Adrenal gland (tissue), 12 donors: ENCODE data around the gene CLMN. TPM values are rescaled to one million over a fixed set of nuclear protein-coding genes. Genes with fewer than 3 reads are reported as not detected.

Source experiments
- DNase-seq, 7 donors: peaks; one replicate each; pipeline ENCODE4 v3.0.0-alpha.2; 2019 to 2020
- H3K27ac ChIP-seq, 5 donors: fragments of 200-600 bp; sonication (generic) in 4 of 5; 1 replicate in 3 of 5; 2 replicates in 2 of 5; pipeline versions ENCODE4 v1.5.1 to v1.8.0; 2016 to 2020; ENCODE audit warnings: mild to moderate bottlenecking in 1 of 5
- H3K27me3 ChIP-seq: fragments of 200-600 bp; 2 replicates; pipeline ENCODE4 v1.8.0; 2021
- H3K36me3 ChIP-seq, 2 donors: fragments of 200-600 bp; replicated peaks in 1 of 2; 1 replicate in 1 of 2; 2 replicates in 1 of 2; pipeline versions ENCODE4 v1.5.1 to v1.8.0; 2018 to 2022
- H3K4me1 ChIP-seq, 2 donors: fragments of 200-600 bp; replicated peaks in 1 of 2; 1 replicate in 1 of 2; 2 replicates in 1 of 2; pipeline versions ENCODE4 v1.5.1 to v1.8.0; 2018 to 2021
- H3K4me3 ChIP-seq, 4 donors: fragments of 200-600 bp; sonication (generic) in 3 of 4; one replicate each; pipeline ENCODE4 v1.5.1; 2016 to 2018
- H3K9me3 ChIP-seq, 3 donors: fragments of 200-600 bp; sonication (generic) in 1 of 3; replicated peaks in 1 of 3; 1 replicate in 2 of 3; 2 replicates in 1 of 3; pipeline versions ENCODE4 v1.5.1 to v1.8.0; 2016 to 2021
- CTCF ChIP-seq, 6 experiments: fragments of 450-650 bp in 4 of 6; fragments of 200-600 bp in 2 of 6; sonication (generic) in 1 of 6; IDR thresholded peaks; 1 replicate in 5 of 6; 2 replicates in 1 of 6; pipeline versions ENCODE4 v1.5.1 to v1.8.0; 2016 to 2021; ENCODE audit warnings: antibody characterized with exemption in 6 of 6, mild to moderate bottlenecking in 2 of 6, moderate library complexity in 1 of 6
- POLR2A ChIP-seq, 2 donors: fragments of 450-650 bp; IDR thresholded peaks; one replicate each; pipeline ENCODE4 v1.6.1; 2017; ENCODE audit warnings: antibody characterized with exemption in 2 of 2, mild to moderate bottlenecking in 2 of 2, moderate library complexity in 1 of 2
- WGBS, 4 donors: extraction: QIAGEN DNeasy Blood & Tissue Kit in 2 of 4; methylation state at CpG; one replicate each; pipeline versions ENCODE4 v1.1.5 to v1.1.7; 2013 to 2017; 5-methylcytosine and 5-hydroxymethylcytosine counted together
- intact Hi-C, 2 donors: fragments of 100-400 bp; cut with DNase I; formaldehyde crosslinking; loops; one replicate each; pipeline versions ENCODE4 v1.14.1 to v1.15.0; 2022 to 2023
- polyA plus RNA-seq, 3 donors: library from polyadenylated mRNA; stranded (reverse); fragments of 200-250 nt in 2 of 3; fragments of 350-450 nt in 1 of 3; fragmentation: Illumina TruSeq in 1 of 3; extraction: RNeasy Lipid Tissue Mini Kit (QIAGEN cat#74804) in 1 of 3; gene quantifications; one replicate each; pipeline ENCODE4 v1.2.3, GENCODE V29; 2013 to 2014
- total RNA-seq, 9 donors: library from RNA; depleted of rRNA in 4 of 9; stranded (reverse); fragments of >200 nt in 4 of 9; fragments of 120-200 nt in 1 of 9; fragmentation: NEBNext Ultra II Directional in 1 of 9; extraction: Animal tissue kit (Norgen Biotek cat#: 25700) in 1 of 9; gene quantifications; one replicate each; pipeline versions ENCODE4 v1.1.0 to v1.2.4, GENCODE V29; 2013 to 2023
- donor health status: healthy with polysubstance abuse.
- donor health status: Bipolar disorder and iron deficiency.
- donor health status: DM: yes; HTN: yes; CAD: no.
- donor health status: DM: no; HTN: no; CAD: no.
- donor health status: DM: no; HTN: no; CAD: no.
- donor health status: DM: yes; HTN: yes; CAD: no.

CLMN gene
- total and polyA plus RNA-seq, 12 donors: 2.7 to 9.5 (median 4.9) TPM

DNA sequence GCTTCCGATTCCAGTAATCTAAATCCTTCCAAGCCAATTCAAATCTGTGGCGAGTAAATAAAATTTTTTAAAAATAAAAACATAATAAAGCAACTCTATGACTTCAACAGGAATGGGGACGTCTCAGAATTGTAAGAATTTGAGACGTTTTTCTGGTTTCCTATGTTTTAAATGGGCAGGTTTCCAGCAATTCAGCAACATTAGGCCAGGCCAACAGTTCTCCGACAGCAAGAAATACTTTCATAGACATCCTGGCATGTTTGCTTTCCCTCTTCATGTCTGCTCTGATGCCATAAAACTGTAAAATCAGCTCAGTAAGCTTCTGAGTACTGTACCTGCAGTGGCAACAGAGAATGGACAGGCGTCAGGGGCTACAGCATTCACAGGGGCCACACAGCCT is 126.6 kb downstream of the CLMN start:
- Histone ChIP-seq H3K27me3 (no peaks in the 10 kb centered on the region), H3K9me3 (no peaks in the 10 kb centered on the region), H3K27ac (no peak overlapping the region), H3K4me3 (no peak overlapping the region), H3K4me1 (no peaks in the 10 kb centered on the region), H3K36me3 (no peaks in the 10 kb centered on the region)
- intact Hi-C loops: loop anchor here in 1 of 2 donors (10.0 kb wide), 1 partner anchor 508 kb away; no protein-coding TSS in a partner anchor
- 70 to 79% (median 75%) methylated on average over 6 of the region's 6 CpGs for WGBS, 4 donors
- DNase-seq: no peak
- no peak for TF ChIP-seq POLR2A (IDR thresholded peaks at IDR 0.05)
- no peak for TF ChIP-seq CTCF (IDR thresholded peaks at IDR 0.05)

GRCh38 chr14:95192311-95192710 is 127.4 kb downstream of the CLMN start:
- Histone ChIP-seq H3K27ac (no peak overlapping the region), H3K27me3 (no peaks in the 10 kb centered on the region), H3K4me1 (no peaks in the 10 kb centered on the region), H3K4me3 (no peak overlapping the region), H3K36me3 (no peaks in the 10 kb centered on the region), H3K9me3 (no peaks in the 10 kb centered on the region)
- no peak for TF ChIP-seq POLR2A (IDR thresholded peaks at IDR 0.05)
- no peak for TF ChIP-seq CTCF (IDR thresholded peaks at IDR 0.05)
- no peak for DNase-seq
- 95 to 97% (median 95%) methylated on average over 6 of the region's 6 CpGs for WGBS, 4 donors
- intact Hi-C loops: loop anchor here in 1 of 2 donors (10.0 kb wide), 1 partner anchor 508 kb away; no protein-coding TSS in a partner anchor

DNA sequence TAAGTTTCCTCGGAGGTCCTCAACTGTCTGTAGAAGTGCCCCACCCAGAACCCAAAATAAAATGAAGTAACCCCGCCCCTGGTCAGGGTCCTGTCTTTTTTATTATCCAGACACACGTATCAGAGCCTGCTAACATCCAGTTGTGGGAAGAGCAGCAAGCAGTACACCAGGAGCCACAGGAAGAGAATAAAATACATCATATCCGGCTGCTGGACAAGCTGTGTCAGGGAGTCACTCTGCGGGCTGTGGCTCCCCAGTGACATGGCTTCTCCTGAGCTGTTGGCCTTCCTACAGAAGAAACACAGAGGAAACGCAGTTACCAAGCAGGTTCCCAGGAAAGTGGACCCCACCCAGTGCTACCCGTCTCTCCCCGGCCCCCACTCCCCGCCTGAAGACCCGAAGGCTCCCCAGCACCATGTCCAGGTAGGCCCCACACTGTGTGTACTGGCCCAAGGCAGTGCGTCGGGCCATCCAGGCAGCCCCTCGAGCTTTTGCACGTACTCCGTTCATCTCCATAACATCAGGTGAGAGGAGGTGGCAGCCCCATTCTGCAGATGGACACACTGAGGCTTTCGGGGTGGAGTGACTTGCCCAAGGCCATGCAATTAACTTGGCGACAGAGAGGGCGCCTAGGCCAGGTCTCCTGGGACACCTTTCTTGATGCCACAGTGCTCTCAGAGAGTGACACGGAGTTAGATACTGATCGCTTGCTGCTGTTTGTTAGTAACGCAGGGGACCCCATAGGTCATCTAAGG is 128.1 kb downstream of the CLMN start:
- intact Hi-C loops: loop anchor here in 1 of 2 donors (10.0 kb wide), 1 partner anchor 507 kb away; no protein-coding TSS in a partner anchor
- Histone ChIP-seq H3K4me1 (no peaks in the 10 kb centered on the region), H3K4me3 (no peak overlapping the region), H3K27ac (no peak overlapping the region), H3K9me3 (no peaks in the 10 kb centered on the region), H3K27me3 (no peaks in the 10 kb centered on the region), H3K36me3 (no peaks in the 10 kb centered on the region)
- 83 to 89% (median 85%) methylated on average over 16 to 21 of the region's 21 CpGs for WGBS, 4 donors
- TF ChIP-seq CTCF (IDR thresholded peaks at IDR 0.05) (no peak), POLR2A (IDR thresholded peaks at IDR 0.05) (no peak)
- DNase-seq: no peak

DNA sequence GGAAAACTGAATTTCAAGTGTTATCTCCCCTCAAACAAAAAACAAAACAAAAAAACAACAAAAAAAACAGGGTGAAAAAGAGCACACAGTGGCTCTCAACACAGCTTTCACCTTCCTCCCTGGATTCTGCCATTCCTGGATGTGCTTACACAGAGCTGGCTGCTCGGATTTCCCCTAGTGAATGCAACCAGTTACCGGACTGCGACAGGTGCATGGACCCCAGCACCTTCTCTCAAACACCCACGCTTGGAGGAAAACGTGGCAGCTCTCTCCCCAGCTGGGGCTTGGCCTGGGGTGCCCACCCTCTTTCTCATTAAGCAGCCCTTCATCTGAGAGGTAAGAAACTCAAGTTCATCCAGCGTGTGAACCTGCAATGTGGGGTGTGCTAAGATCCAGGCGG is 128.9 kb downstream of the CLMN start:
- TF ChIP-seq CTCF (IDR thresholded peaks at IDR 0.05) (no peak), POLR2A (IDR thresholded peaks at IDR 0.05) (no peak)
- WGBS, 4 donors: 88 to 91% (median 90%) methylated on average over 7 of the region's 7 CpGs
- Histone ChIP-seq H3K9me3 (no peaks in the 10 kb centered on the region), H3K27me3 (no peaks in the 10 kb centered on the region), H3K4me3 (no peak overlapping the region), H3K4me1 (no peaks in the 10 kb centered on the region), H3K27ac (no peak overlapping the region), H3K36me3 (no peaks in the 10 kb centered on the region)
- no peak for DNase-seq
- intact Hi-C loops: loop anchor here in 1 of 2 donors (10.0 kb wide), 1 partner anchor 506 kb away; no protein-coding TSS in a partner anchor
